HEK293 (cell line): ENCODE data around the gene ICAM1.
A peak's percentile ranks its signal among the peaks of the same experiment; 100 is the strongest.

Source experiments
- CTCF ChIA-PET: fragments of 350-600 bp; formaldehyde crosslinking; extraction: SDS; loops from one replicate; lab custom pipeline; 2021; ENCODE audit warnings: antibody characterized with exemption; lab: Yijun Ruan, JAX
- POLR2A ChIA-PET: fragments of 300-600 bp; formaldehyde crosslinking; extraction: SDS; loops from one replicate; lab custom pipeline; 2020; ENCODE audit warnings: antibody characterized with exemption, inconsistent platforms; lab: Yijun Ruan, JAX
- H3K27ac ChIP-seq: fragments of 200-500 bp; sonication (Bioruptor generic); 2 replicates; pipeline ENCODE4 v1.5.1; 2014; ENCODE audit warnings: low read depth, low read length, control low read depth, inconsistent platforms; ENCODE audit errors: extremely low read depth
- H3K36me3 ChIP-seq, 2 experiments: fragments of 200-500 bp in 1 of 2; sonication (Bioruptor generic) in 1 of 2; 1 replicate in 1 of 2; 2 replicates in 1 of 2; pipeline ENCODE4 v1.5.1; 2014 to 2017; ENCODE audit warnings: inconsistent platforms in 2 of 2, low read length in 2 of 2; ENCODE audit not compliant: control insufficient read depth in 2 of 2, insufficient read depth in 1 of 2
- H3K4me1 ChIP-seq: fragments of 200-500 bp; sonication (Bioruptor generic); 2 replicates; pipeline ENCODE4 v1.5.1; 2014; ENCODE audit warnings: mild to moderate bottlenecking, low read length, inconsistent platforms; ENCODE audit not compliant: control insufficient read depth, insufficient read depth
- H3K4me3 ChIP-seq: 2 replicates; pipeline ENCODE4 v1.5.1; 2011; ENCODE audit warnings: low read depth, mild to moderate bottlenecking, control low read depth, low read length, moderate library complexity
- H3K9me3 ChIP-seq: fragments of 200-500 bp; sonication (Bioruptor generic); 2 replicates; pipeline ENCODE4 v1.5.1; 2014; ENCODE audit warnings: low read depth, low read length, inconsistent platforms; ENCODE audit not compliant: control insufficient read depth, insufficient read depth
- FEZF1 ChIP-seq: fragments of 450-650 bp; formaldehyde crosslinking; IDR thresholded peaks from 2 replicates; pipeline ENCODE4 v1.5.1; 2016; ENCODE audit warnings: missing biosample characterization, missing genetic modification characterization
- KLF7 ChIP-seq: fragments of 450-650 bp; formaldehyde crosslinking; IDR thresholded peaks from 2 replicates; pipeline ENCODE4 v1.5.1; 2016; ENCODE audit warnings: missing biosample characterization, missing genetic modification characterization, borderline replicate concordance
- PRDM1 ChIP-seq: fragments of 450-650 bp; formaldehyde crosslinking; IDR thresholded peaks from 2 replicates; pipeline ENCODE4; 2016; ENCODE audit warnings: missing biosample characterization, missing genetic modification characterization
- SCRT1 ChIP-seq: fragments of 450-650 bp; formaldehyde crosslinking; IDR thresholded peaks from 2 replicates; pipeline ENCODE4 v1.5.1; 2016; ENCODE audit warnings: missing biosample characterization, missing genetic modification characterization, borderline replicate concordance
- YY2 ChIP-seq: fragments of 450-650 bp; formaldehyde crosslinking; IDR thresholded peaks from 2 replicates; pipeline ENCODE4 v1.5.1; 2016; ENCODE audit warnings: missing biosample characterization, missing genetic modification characterization
- ZBTB26 ChIP-seq: fragments of 450-650 bp; formaldehyde crosslinking; optimal IDR thresholded peaks from 2 replicates; pipeline ENCODE3; 2016; ENCODE audit warnings: missing biosample characterization, mild to moderate bottlenecking, missing genetic modification characterization
- ZBTB49 ChIP-seq: fragments of 450-650 bp; formaldehyde crosslinking; IDR thresholded peaks from 2 replicates; pipeline ENCODE4 v1.5.1; 2016; ENCODE audit warnings: missing biosample characterization, missing genetic modification characterization, low read depth
- ZEB2 ChIP-seq: fragments of 450-650 bp; formaldehyde crosslinking; IDR thresholded peaks from 2 replicates; pipeline ENCODE4 v1.5.1; 2016; ENCODE audit warnings: missing biosample characterization, missing genetic modification characterization
- ZNF138 ChIP-seq: fragments of 450-650 bp; formaldehyde crosslinking; IDR thresholded peaks from 2 replicates; pipeline ENCODE4 v1.5.1; 2016; ENCODE audit warnings: missing biosample characterization, missing genetic modification characterization, borderline replicate concordance
- ZNF302 ChIP-seq: fragments of 450-650 bp; formaldehyde crosslinking; IDR thresholded peaks from 2 replicates; pipeline ENCODE4 v1.5.1; 2016; ENCODE audit warnings: missing biosample characterization, missing genetic modification characterization, low read depth
- ZNF335 ChIP-seq: fragments of 450-650 bp; formaldehyde crosslinking; conservative IDR thresholded peaks from 2 replicates; pipeline ENCODE4 v1.5.1; 2016; ENCODE audit warnings: missing biosample characterization, missing genetic modification characterization
- ZNF426 ChIP-seq: fragments of 450-650 bp; formaldehyde crosslinking; IDR thresholded peaks from 2 replicates; pipeline ENCODE4 v1.5.1; 2017; ENCODE audit warnings: missing biosample characterization, missing genetic modification characterization, mild to moderate bottlenecking, inconsistent platforms, moderate library complexity
- ZNF473 ChIP-seq: fragments of 450-650 bp; formaldehyde crosslinking; IDR thresholded peaks from 2 replicates; pipeline ENCODE4 v1.5.1; 2017; ENCODE audit warnings: missing biosample characterization, missing genetic modification characterization
- ZNF530 ChIP-seq: fragments of 450-650 bp; formaldehyde crosslinking; IDR thresholded peaks from 2 replicates; pipeline ENCODE4 v1.5.1; 2016; ENCODE audit warnings: low read depth, missing biosample characterization, missing genetic modification characterization
- ZNF629 ChIP-seq: fragments of 450-650 bp; formaldehyde crosslinking; IDR thresholded peaks from 2 replicates; pipeline ENCODE4 v1.5.1; 2017; ENCODE audit warnings: missing biosample characterization, missing genetic modification characterization
- ZNF654 ChIP-seq: fragments of 450-650 bp; formaldehyde crosslinking; IDR thresholded peaks from 2 replicates; pipeline ENCODE4 v1.5.1; 2016; ENCODE audit warnings: low read depth, missing biosample characterization, missing genetic modification characterization
- ZNF658 ChIP-seq: fragments of 450-650 bp; formaldehyde crosslinking; IDR thresholded peaks from 2 replicates; pipeline ENCODE4; 2016; ENCODE audit warnings: missing biosample characterization, missing genetic modification characterization
- ZNF660 ChIP-seq: fragments of 450-650 bp; IDR thresholded peaks from 2 replicates; pipeline ENCODE4 v1.5.1; 2018; ENCODE audit warnings: missing biosample characterization, mild to moderate bottlenecking, missing genetic modification characterization
- ZNF677 ChIP-seq: fragments of 450-650 bp; IDR thresholded peaks from 2 replicates; pipeline ENCODE4 v1.5.0; 2018; ENCODE audit warnings: missing biosample characterization, mild to moderate bottlenecking, missing genetic modification characterization, moderate library complexity
- ZNF791 ChIP-seq: fragments of 450-650 bp; formaldehyde crosslinking; IDR thresholded peaks from 2 replicates; pipeline ENCODE4 v1.5.1; 2016; ENCODE audit warnings: missing biosample characterization, missing genetic modification characterization
- ZSCAN16 ChIP-seq: fragments of 450-650 bp; formaldehyde crosslinking; IDR thresholded peaks from 2 replicates; pipeline ENCODE4 v1.5.1; 2016; ENCODE audit warnings: missing biosample characterization, missing genetic modification characterization
- TF ChIP-seq, protein P1 (sequence below): fragments of 450-650 bp; formaldehyde crosslinking; IDR thresholded peaks from 2 replicates; pipeline ENCODE4 v1.5.1; 2016; ENCODE audit warnings: missing biosample characterization, missing genetic modification characterization
- TF ChIP-seq, protein P2 (sequence below): fragments of 450-650 bp; formaldehyde crosslinking; conservative IDR thresholded peaks from 2 replicates; pipeline ENCODE4 v1.5.1; 2016; ENCODE audit warnings: low read depth, missing biosample characterization, missing genetic modification characterization
- TF ChIP-seq, protein P3 (sequence below): fragments of 450-650 bp; formaldehyde crosslinking; IDR thresholded peaks from 2 replicates; pipeline ENCODE4 v1.5.1; 2016; ENCODE audit warnings: missing biosample characterization, missing genetic modification characterization
- TF ChIP-seq, protein P4 (sequence below): fragments of 450-650 bp; IDR thresholded peaks from 2 replicates; pipeline ENCODE4 v1.5.1; 2018; ENCODE audit warnings: missing biosample characterization, mild to moderate bottlenecking, missing genetic modification characterization

The ICAM1 gene

GRCh38 chr19:10269333-10270179, 1.4 kb upstream of the ICAM1 start:
- no peaks in the 10 kb centered on the region for H3K9me3 ChIP-seq
- H3K4me1 ChIP-seq = no peaks in the 10 kb centered on the region
- ChIA-PET POLR2A (interaction anchor here (0.6 to 2.5 kb wide), 13 partner anchors 10 to 122 kb away, joined by 3 to 17 read pairs (median 5); partner anchors contain the start of genes FDX2, ICAM5, RAVER1 and TYK2), CTCF (interaction anchor here (0.5 to 9.2 kb wide), 24 partner anchors 9 to 431 kb away, joined by 3 to 170 read pairs (median 4); partner anchors contain the start of genes FDX2, ICAM4, ICAM5 and RAVER1)
- H3K36me3 ChIP-seq = no peaks in the 10 kb centered on the region
- no peak overlapping the region; the same call in none of the 2 replicates for H3K4me3 ChIP-seq
- no peak overlapping the region for H3K27ac ChIP-seq
- no peak for TF ChIP-seq ZBTB49
- no peak for TF ChIP-seq ZNF791
- no peak for TF ChIP-seq ZNF302 (tag by site-specific recombination)
- TF ChIP-seq ZNF658 (tag by site-specific recombination) = no peak
- TF ChIP-seq PRDM1 = no peak
- no peak for TF ChIP-seq ZNF426 (tag by site-specific recombination)
- TF ChIP-seq, protein P1, sequence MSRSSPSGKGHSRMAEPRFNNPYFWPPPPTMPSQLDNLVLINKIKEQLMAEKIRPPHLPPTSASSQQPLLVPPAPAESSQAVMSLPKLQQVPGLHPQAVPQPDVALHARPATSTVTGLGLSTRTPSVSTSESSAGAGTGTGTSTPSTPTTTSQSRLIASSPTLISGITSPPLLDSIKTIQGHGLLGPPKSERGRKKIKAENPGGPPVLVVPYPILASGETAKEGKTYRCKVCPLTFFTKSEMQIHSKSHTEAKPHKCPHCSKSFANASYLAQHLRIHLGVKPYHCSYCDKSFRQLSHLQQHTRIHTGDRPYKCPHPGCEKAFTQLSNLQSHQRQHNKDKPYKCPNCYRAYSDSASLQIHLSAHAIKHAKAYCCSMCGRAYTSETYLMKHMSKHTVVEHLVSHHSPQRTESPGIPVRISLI = no peak
- no peak for TF ChIP-seq KLF7 (tag by site-specific recombination)
- TF ChIP-seq, protein P2, sequence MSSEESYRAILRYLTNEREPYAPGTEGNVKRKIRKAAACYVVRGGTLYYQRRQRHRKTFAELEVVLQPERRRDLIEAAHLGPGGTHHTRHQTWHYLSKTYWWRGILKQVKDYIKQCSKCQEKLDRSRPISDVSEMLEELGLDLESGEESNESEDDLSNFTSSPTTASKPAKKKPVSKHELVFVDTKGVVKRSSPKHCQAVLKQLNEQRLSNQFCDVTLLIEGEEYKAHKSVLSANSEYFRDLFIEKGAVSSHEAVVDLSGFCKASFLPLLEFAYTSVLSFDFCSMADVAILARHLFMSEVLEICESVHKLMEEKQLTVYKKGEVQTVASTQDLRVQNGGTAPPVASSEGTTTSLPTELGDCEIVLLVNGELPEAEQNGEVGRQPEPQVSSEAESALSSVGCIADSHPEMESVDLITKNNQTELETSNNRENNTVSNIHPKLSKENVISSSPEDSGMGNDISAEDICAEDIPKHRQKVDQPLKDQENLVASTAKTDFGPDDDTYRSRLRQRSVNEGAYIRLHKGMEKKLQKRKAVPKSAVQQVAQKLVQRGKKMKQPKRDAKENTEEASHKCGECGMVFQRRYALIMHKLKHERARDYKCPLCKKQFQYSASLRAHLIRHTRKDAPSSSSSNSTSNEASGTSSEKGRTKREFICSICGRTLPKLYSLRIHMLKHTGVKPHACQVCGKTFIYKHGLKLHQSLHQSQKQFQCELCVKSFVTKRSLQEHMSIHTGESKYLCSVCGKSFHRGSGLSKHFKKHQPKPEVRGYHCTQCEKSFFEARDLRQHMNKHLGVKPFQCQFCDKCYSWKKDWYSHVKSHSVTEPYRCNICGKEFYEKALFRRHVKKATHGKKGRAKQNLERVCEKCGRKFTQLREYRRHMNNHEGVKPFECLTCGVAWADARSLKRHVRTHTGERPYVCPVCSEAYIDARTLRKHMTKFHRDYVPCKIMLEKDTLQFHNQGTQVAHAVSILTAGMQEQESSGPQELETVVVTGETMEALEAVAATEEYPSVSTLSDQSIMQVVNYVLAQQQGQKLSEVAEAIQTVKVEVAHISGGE (tag by site-specific recombination) = 0 out of 2 replicates have a peak, but pooled peaks have one; percentile 39
- TF ChIP-seq, protein P3, sequence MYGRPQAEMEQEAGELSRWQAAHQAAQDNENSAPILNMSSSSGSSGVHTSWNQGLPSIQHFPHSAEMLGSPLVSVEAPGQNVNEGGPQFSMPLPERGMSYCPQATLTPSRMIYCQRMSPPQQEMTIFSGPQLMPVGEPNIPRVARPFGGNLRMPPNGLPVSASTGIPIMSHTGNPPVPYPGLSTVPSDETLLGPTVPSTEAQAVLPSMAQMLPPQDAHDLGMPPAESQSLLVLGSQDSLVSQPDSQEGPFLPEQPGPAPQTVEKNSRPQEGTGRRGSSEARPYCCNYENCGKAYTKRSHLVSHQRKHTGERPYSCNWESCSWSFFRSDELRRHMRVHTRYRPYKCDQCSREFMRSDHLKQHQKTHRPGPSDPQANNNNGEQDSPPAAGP = peak; percentile 78; the same call in 1 of the 2 replicates
- TF ChIP-seq ZNF138 (tag by site-specific recombination) = no peak
- 0 out of 2 replicates have a peak, but pooled peaks have one; percentile 23 for TF ChIP-seq ZNF629
- TF ChIP-seq ZNF654 (tag by site-specific recombination) = peak; percentile 91
- peak; percentile 22 for TF ChIP-seq ZBTB26 (tag by site-specific recombination)
- peak; percentile 66; the same call in 1 of the 2 replicates for TF ChIP-seq SCRT1 (tag by site-specific recombination)
- no peak for TF ChIP-seq ZNF530 (tag by site-specific recombination)
- TF ChIP-seq ZSCAN16 (tag by site-specific recombination) = peak; percentile 52; the same call in 1 of the 2 replicates
- peak; percentile 84 for TF ChIP-seq ZNF660 (tag by site-specific recombination)
- TF ChIP-seq ZNF677 (tag by site-specific recombination) = peak; percentile 4; the same call in 1 of the 2 replicates
- TF ChIP-seq YY2 (tag by site-specific recombination) = no peak
- TF ChIP-seq FEZF1 (tag by site-specific recombination) = no peak
- TF ChIP-seq, protein P4, sequence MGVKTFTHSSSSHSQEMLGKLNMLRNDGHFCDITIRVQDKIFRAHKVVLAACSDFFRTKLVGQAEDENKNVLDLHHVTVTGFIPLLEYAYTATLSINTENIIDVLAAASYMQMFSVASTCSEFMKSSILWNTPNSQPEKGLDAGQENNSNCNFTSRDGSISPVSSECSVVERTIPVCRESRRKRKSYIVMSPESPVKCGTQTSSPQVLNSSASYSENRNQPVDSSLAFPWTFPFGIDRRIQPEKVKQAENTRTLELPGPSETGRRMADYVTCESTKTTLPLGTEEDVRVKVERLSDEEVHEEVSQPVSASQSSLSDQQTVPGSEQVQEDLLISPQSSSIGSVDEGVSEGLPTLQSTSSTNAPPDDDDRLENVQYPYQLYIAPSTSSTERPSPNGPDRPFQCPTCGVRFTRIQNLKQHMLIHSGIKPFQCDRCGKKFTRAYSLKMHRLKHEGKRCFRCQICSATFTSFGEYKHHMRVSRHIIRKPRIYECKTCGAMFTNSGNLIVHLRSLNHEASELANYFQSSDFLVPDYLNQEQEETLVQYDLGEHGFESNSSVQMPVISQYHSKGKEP (tag by site-specific recombination) = peak; percentile 46; the same call in 1 of the 2 replicates
- TF ChIP-seq ZNF473 = no peak
- 0 out of 2 replicates have a peak, but pooled peaks have one; percentile 22 for TF ChIP-seq ZEB2 (tag by site-specific recombination)
- TF ChIP-seq ZNF335 = 0 out of 2 replicates have a peak, but pooled peaks have one; percentile 45
